CD4-positive, CD25-positive, alpha-beta regulatory T cell (primary cell): ENCODE results near the gene GRAMD4. TPM values are rescaled to one million over a fixed set of nuclear protein-coding genes. Genes with fewer than 3 reads are reported as not detected.

Experiments used
- ATAC-seq, 2 donors: fragments of 150-1000 bp; cut with Tn5 transposase; one replicate each; pipeline ENCODE4 v1.10.0; 2021; ENCODE audit warnings: low read depth in 2 of 2, moderate number of reproducible peaks in 2 of 2, moderate library complexity in 1 of 2
- DNase-seq, 3 donors: peaks; one replicate each; pipeline versions ENCODE4 v3.0.0 to v3.0.0-alpha.2; 2012 to 2022; ENCODE audit warnings: mixed read lengths in 1 of 3
- H3K27ac ChIP-seq: one replicate; pipeline ENCODE4 v1.7.0; 2013; ENCODE audit warnings: mild to moderate bottlenecking, low read length; ENCODE audit not compliant: insufficient read depth, poor library complexity, severe bottlenecking
- H3K27me3 ChIP-seq: one replicate; pipeline ENCODE4 v1.7.0; 2013; ENCODE audit warnings: low read length; ENCODE audit not compliant: control insufficient read depth, insufficient read depth
- H3K36me3 ChIP-seq: one replicate; pipeline ENCODE4 v1.7.0; 2013; ENCODE audit warnings: mild to moderate bottlenecking, low read length, moderate library complexity; ENCODE audit not compliant: control insufficient read depth, insufficient read depth
- H3K4me1 ChIP-seq: 2 replicates; pipeline ENCODE4 v1.7.0; 2013; ENCODE audit warnings: mild to moderate bottlenecking, low read length; ENCODE audit not compliant: insufficient read depth, control insufficient read depth, poor library complexity, severe bottlenecking
- H3K4me3 ChIP-seq: one replicate; pipeline ENCODE4 v1.7.0; 2013; ENCODE audit warnings: low read depth, mild to moderate bottlenecking, low read length, moderate library complexity
- H3K9me3 ChIP-seq, 2 experiments: 1 replicate in 1 of 2; 2 replicates in 1 of 2; pipeline ENCODE4 v1.7.0; 2013; ENCODE audit warnings: low read length in 2 of 2, mild to moderate bottlenecking in 1 of 2, moderate library complexity in 1 of 2; ENCODE audit not compliant: control insufficient read depth in 2 of 2
- H3K27ac Mint-ChIP-seq, 3 donors: one replicate each; pipeline ENCODE4 v1.8.0; 2020 to 2022; ENCODE audit warnings: mild to moderate bottlenecking in 3 of 3, mixed read lengths in 3 of 3, moderate library complexity in 2 of 3
- H3K27me3 Mint-ChIP-seq: one replicate; pipeline ENCODE4 v1.8.0; 2022; ENCODE audit warnings: mild to moderate bottlenecking, mixed read lengths
- H3K36me3 Mint-ChIP-seq: one replicate; pipeline ENCODE4 v1.8.0; 2020; ENCODE audit warnings: mixed read lengths
- H3K4me1 Mint-ChIP-seq, 4 donors: one replicate each; pipeline ENCODE4 v1.8.0; 2020 to 2022; ENCODE audit warnings: mixed read lengths in 4 of 4, mild to moderate bottlenecking in 1 of 4
- H3K4me3 Mint-ChIP-seq, 4 donors: one replicate each; pipeline ENCODE4 v1.8.0; 2020 to 2022; ENCODE audit warnings: mild to moderate bottlenecking in 4 of 4, mixed read lengths in 4 of 4, moderate library complexity in 3 of 4
- H3K9me3 Mint-ChIP-seq, 7 donors: one replicate each; pipeline ENCODE4 v1.8.0; 2020 to 2022; ENCODE audit warnings: mixed read lengths in 7 of 7, mild to moderate bottlenecking in 3 of 7, moderate library complexity in 2 of 7
- polyA plus RNA-seq, 4 donors: library from polyadenylated mRNA; unstranded; fragments of 300-500 nt; fragmentation: Illumina TruSeq; gene quantifications; one replicate each; pipeline ENCODE4 v1.2.3, GENCODE V29; 2021
- total RNA-seq: library from RNA; stranded (reverse); gene quantifications from one replicate; pipeline ENCODE4 v1.2.3, GENCODE V29; 2022

GRAMD4 gene
- total and polyA plus RNA-seq, 5 donors from 2014 or later, result 7.0 to 43.6 (median 7.5) TPM

DNA sequence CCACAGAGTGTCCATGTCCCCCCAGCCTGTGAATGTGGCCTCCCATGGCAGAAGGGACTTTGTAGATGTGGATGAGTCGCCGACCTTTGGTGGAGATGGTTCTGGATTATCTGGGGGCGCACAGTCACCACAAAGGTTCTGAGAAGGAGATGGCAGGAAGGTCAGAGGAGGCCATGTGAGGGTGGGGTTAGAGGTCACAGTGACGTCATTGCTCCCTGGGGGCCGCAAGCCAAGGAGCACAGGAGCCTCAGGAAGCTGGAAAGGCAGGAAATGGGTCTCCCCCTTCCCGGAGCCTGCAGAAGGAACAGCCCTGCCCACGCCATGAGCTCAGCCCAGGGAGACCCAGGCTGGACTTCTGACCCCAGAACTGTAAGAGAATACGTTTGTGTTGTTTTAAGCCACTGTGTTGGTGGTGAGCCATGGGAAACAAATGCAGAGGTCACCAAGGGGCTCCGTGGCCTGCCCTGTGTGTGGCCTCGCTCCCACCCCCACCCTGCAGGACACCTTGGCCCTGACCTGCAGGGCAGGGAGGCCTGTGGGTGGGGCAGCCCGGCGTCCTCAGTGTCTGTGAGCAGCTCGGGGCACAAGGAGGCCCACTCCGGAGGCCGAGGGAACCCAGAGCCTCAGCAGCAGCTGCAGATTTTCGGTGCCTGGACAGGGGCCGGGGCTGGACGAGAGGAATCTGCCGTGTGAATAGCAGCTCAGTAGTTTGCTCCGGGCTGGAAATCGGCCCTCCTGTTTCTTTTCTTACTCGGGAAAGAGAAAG lies 32.1 kb downstream of the GRAMD4 start:
- peaks cover 10% of the 10 kb centered on the region for H3K4me1 ChIP-seq
- Mint-ChIP-seq H3K4me1 (peaks cover 0 to 35% (median 6%) of the 10 kb centered on the region in 4 donors), H3K4me3 (peak overlapping the region in 1 of 4 donors; percentile 27), H3K36me3 (no peaks in the 10 kb centered on the region), H3K9me3 (no peaks in the 10 kb centered on the region), H3K27me3 (no peaks in the 10 kb centered on the region), H3K27ac (peak overlapping the region; percentile 20 to 91 (median 26))
- no peaks in the 10 kb centered on the region for H3K27me3 ChIP-seq
- no peak overlapping the region for H3K27ac ChIP-seq
- no peaks in the 10 kb centered on the region for H3K9me3 ChIP-seq
- H3K36me3 ChIP-seq, result no peaks in the 10 kb centered on the region
- DNase-seq (no peak), ATAC-seq (no peak)
- no peak overlapping the region for H3K4me3 ChIP-seq

DNA sequence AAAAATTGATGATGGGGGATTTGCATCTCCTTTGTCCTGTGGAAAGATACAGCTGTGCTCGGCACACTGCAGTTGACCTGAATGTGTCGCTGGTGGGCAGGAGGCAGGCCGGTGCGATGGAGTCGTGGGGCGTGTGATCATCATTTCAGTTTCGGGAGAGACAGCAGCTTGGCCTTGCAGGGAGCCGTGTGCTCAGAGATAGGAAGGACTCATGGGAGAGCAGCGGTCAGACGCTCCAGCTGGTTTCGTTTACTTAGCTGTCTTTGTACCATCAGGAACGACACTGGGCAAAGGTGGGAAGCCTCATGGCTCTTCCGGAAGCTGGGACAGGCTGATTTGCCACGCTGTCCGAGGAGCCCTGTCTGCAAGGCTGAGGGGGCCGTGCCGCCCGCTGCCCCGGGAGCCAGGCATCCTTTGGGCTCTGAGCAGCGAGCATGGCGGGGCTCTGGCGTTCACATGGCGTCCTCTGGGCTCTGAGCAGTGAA lies 32.7 kb downstream of the GRAMD4 start:
- Mint-ChIP-seq H3K4me1 (peaks cover 0 to 33% (median 6%) of the 10 kb centered on the region in 4 donors), H3K9me3 (no peaks in the 10 kb centered on the region), H3K36me3 (no peaks in the 10 kb centered on the region), H3K27ac (peak overlapping the region in 1 of 3 donors; percentile 91), H3K27me3 (no peaks in the 10 kb centered on the region), H3K4me3 (peak overlapping the region in 1 of 4 donors; percentile 27)
- Histone ChIP-seq H3K27me3 (no peaks in the 10 kb centered on the region), H3K4me3 (no peak overlapping the region), H3K4me1 (peaks cover 10% of the 10 kb centered on the region), H3K36me3 (no peaks in the 10 kb centered on the region), H3K27ac (no peak overlapping the region), H3K9me3 (no peaks in the 10 kb centered on the region)
- DNase-seq (no peak), ATAC-seq (no peak)

DNA sequence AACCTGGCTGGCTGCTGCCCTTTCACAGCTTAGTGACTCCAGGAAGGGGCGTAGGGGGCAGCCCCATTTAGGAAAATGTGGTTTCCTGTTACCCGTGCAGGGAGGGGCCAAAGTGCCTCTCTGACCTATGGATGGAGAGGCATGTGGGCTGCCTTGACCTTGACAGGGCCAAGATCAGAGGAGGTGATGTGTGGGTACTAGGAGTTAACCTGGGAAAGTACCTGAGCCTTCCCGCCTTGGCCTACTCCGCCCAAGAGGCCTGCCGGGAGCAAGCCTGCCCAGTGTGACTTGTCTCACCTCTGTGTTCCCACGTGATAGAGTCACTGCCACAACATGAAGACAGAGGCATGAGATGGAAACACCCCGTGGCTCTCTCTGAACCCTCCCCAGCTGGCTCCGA lies 33.4 kb downstream of the GRAMD4 start:
- H3K4me1 Mint-ChIP-seq, result peaks cover 0 to 30% (median 5%) of the 10 kb centered on the region in 4 donors
- H3K27me3 Mint-ChIP-seq, result no peaks in the 10 kb centered on the region
- DNase-seq (no peak), ATAC-seq (no peak)
- no peaks in the 10 kb centered on the region for H3K27me3 ChIP-seq
- H3K9me3 Mint-ChIP-seq, result no peaks in the 10 kb centered on the region
- H3K36me3 Mint-ChIP-seq, result no peaks in the 10 kb centered on the region
- no peak overlapping the region for H3K27ac ChIP-seq
- no peak overlapping the region for H3K27ac Mint-ChIP-seq
- H3K4me3 Mint-ChIP-seq, result no peak overlapping the region
- no peaks in the 10 kb centered on the region for H3K9me3 ChIP-seq
- H3K36me3 ChIP-seq, result no peaks in the 10 kb centered on the region
- peaks cover 10% of the 10 kb centered on the region for H3K4me1 ChIP-seq
- H3K4me3 ChIP-seq, result no peak overlapping the region

DNA sequence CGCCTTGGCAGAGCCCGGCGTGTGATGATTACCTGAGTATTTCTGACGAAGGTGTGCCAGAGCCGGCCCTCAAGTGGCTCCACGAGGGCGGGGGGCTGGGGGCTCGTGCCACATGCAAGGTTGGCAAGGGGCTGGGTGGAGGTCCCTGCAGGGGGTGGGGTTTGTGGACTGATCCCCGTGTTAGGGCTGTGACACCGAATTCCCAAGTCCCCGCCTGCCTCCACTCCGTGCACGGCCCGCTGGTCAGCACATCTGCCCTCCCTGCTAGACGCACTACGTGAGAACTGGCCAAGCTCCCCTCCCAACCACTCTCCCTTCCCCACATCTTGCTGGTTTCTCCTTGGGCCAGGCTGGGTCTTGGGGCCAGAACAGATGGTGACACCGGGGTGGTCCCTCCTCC lies 34.2 kb downstream of the GRAMD4 start:
- H3K4me1 ChIP-seq, result peaks cover 10% of the 10 kb centered on the region
- no peaks in the 10 kb centered on the region for H3K36me3 ChIP-seq
- H3K27ac ChIP-seq, result no peak overlapping the region
- H3K4me3 ChIP-seq, result no peak overlapping the region
- no peak for ATAC-seq
- Mint-ChIP-seq H3K4me3 (no peak overlapping the region), H3K27ac (no peak overlapping the region), H3K9me3 (no peaks in the 10 kb centered on the region), H3K4me1 (peaks cover 0 to 30% (median 5%) of the 10 kb centered on the region in 4 donors), H3K36me3 (no peaks in the 10 kb centered on the region), H3K27me3 (no peaks in the 10 kb centered on the region)
- no peaks in the 10 kb centered on the region for H3K9me3 ChIP-seq
- no peaks in the 10 kb centered on the region for H3K27me3 ChIP-seq
- DNase-seq, result no peak

DNA sequence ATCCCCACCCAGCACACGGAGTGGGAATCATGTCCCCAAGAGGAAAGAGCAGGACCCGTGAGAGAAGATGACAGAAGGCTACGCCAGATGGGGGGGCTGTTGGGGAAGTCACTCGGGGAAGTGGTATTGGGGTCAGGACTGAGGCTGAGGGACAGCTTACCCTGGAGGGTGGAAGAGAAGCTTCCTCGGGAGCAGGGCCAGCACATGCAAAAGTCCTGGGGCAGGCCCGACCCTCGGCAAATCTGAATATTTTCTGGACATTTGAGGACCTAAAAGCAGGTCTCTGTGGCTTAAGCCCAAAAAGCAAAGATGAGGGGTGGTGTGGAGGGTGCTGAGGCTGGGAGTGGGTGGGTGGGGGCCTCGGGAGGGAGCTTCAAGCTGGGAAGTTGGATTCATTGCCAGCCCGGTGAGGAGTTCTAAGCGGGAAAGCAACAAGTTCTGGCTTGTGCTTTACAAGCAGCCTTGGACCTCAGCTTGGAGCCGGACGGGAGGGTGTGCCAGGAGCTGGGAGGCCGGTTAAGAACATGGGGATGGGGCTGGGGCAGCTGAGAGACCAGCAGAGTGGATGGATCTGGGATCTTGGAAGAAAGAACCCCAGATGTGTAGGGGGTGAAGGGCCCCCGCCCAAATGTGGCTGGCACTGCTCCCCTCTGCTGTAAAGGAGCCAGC lies 34.9 kb downstream of the GRAMD4 start:
- no peak overlapping the region for H3K27ac Mint-ChIP-seq
- ATAC-seq, result no peak
- Histone ChIP-seq H3K4me3 (no peak overlapping the region), H3K27me3 (no peaks in the 10 kb centered on the region), H3K36me3 (no peaks in the 10 kb centered on the region), H3K4me1 (peaks cover 15% of the 10 kb centered on the region), H3K9me3 (no peaks in the 10 kb centered on the region), H3K27ac (no peak overlapping the region)
- no peak for DNase-seq
- no peaks in the 10 kb centered on the region for H3K36me3 Mint-ChIP-seq
- peaks cover 0 to 30% (median 6%) of the 10 kb centered on the region in 4 donors for H3K4me1 Mint-ChIP-seq
- no peaks in the 10 kb centered on the region for H3K9me3 Mint-ChIP-seq
- H3K4me3 Mint-ChIP-seq, result no peak overlapping the region
- H3K27me3 Mint-ChIP-seq, result no peaks in the 10 kb centered on the region

DNA sequence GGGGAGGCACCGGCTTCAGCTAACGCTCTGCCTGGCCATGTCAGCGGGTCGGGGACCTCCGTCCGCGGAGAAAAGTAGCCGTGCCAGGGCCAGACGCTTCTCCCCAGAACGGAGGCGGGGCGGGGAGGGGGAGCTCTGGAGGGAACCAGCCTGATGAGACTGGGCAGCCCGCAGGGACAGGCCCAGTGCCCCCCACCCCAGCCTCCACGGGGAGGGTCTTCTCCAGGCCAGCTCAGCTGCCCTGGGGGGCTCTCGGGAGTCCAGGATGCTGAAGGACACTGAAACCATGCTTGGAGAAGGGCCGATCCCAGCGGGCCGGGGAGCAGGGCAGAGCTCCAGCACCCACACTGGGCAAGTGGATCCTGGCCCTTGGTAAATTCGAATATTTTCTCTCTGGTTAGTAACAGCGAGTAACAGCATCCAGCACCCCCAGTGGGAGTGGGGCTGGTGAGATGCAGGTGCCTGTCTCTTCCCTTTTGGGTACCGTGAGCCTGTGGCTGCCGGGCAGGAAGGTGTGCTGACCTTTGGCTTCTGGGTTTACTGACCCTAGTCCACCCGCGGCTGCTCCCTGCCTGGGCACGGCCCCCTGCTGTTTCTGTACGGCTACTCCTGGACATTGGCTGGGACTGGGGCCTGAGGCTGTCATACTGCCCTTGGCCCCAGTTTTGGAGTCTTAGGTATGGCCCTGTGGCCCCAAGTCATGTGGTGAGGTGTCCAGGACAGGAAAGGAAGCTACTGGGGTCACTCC lies 35.8 kb downstream of the GRAMD4 start:
- Histone ChIP-seq H3K27ac (no peak overlapping the region), H3K9me3 (no peaks in the 10 kb centered on the region), H3K27me3 (no peaks in the 10 kb centered on the region), H3K4me1 (peaks cover 24% of the 10 kb centered on the region), H3K36me3 (no peaks in the 10 kb centered on the region), H3K4me3 (no peak overlapping the region)
- H3K4me1 Mint-ChIP-seq, result peaks cover 4 to 36% (median 16%) of the 10 kb centered on the region in 4 donors
- no peak overlapping the region for H3K27ac Mint-ChIP-seq
- no peaks in the 10 kb centered on the region for H3K36me3 Mint-ChIP-seq
- no peaks in the 10 kb centered on the region for H3K9me3 Mint-ChIP-seq
- no peak for ATAC-seq
- no peak overlapping the region for H3K4me3 Mint-ChIP-seq
- DNase-seq, result no peak
- no peaks in the 10 kb centered on the region for H3K27me3 Mint-ChIP-seq

DNA sequence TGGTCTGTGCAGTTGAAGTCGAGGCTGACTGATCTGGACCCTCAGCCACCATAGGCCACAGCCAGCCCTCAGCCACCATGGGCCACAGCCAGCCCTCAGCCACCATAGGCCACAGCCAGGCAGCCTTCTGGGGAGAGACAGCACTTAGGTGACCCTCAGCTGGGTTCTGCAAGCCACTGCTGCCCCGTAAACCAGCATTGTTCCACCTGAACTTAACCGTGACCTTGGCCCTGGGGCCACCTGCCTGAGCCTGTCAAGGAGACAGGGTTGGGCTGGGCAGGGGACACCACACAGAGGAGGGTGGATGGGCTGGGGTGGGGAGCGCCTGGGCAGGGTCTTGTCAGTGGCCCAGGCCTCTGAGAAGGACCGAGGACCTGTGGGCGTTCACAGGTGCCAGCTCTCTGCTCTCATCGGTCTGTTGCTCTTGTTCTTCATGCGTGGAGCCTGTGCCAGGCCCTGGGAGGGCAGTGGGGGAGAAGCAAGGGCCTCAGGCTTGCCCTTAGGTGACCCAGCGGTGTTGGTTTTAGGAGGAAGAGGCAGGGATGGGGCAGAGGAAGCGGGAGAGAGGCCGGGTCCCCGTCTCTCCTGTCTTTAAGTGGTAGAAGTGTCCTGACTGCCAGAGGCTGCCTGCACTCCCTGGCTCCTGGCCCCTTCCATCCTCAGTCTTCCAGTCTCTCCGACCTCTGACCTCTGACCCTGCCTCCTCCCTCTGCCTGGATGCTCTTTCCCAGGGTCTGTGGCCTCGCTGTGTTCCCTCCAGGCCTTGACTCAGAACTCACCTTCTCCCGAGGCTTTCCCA lies 36.9 kb downstream of the GRAMD4 start:
- Histone ChIP-seq H3K9me3 (no peaks in the 10 kb centered on the region), H3K36me3 (no peaks in the 10 kb centered on the region), H3K27me3 (no peaks in the 10 kb centered on the region), H3K4me3 (no peak overlapping the region), H3K27ac (no peak overlapping the region), H3K4me1 (peaks cover 32% of the 10 kb centered on the region)
- Mint-ChIP-seq H3K4me3 (no peak overlapping the region), H3K27me3 (no peaks in the 10 kb centered on the region), H3K4me1 (peaks cover 6 to 37% (median 23%) of the 10 kb centered on the region in 4 donors), H3K9me3 (no peaks in the 10 kb centered on the region), H3K27ac (peak overlapping the region in 1 of 3 donors; percentile 62), H3K36me3 (no peaks in the 10 kb centered on the region)
- ATAC-seq, result no peak
- no peak for DNase-seq
